Stomach (tissue), 4 donors: Measurements from ENCODE around the gene DNAJB8.

Experiments
- CTCF ChIP-seq, 7 experiments: fragments of 450-650 bp in 4 of 7; fragments of 200-600 bp in 3 of 7; sonication (generic) in 3 of 7; IDR thresholded peaks; one replicate each; pipeline ENCODE4 v1.5.1; 2016 to 2019; ENCODE audit warnings: antibody characterized with exemption in 7 of 7, control low read depth in 2 of 7, mild to moderate bottlenecking in 1 of 7
- POLR2A ChIP-seq, 4 donors: fragments of 450-650 bp; IDR thresholded peaks; one replicate each; pipeline ENCODE4 v1.6.1; 2016; ENCODE audit warnings: antibody characterized with exemption in 4 of 4, control low read depth in 2 of 4, mild to moderate bottlenecking in 1 of 4, moderate library complexity in 1 of 4

GRCh38 chr3:128416578-128417211 lies 50.0 kb downstream of the DNAJB8 start:
- no peak for TF ChIP-seq CTCF (IDR thresholded peaks at IDR 0.05)
- TF ChIP-seq POLR2A (IDR thresholded peaks at IDR 0.05), result no peak
